NCI-H2227 (cell line): Measurements from ENCODE around the gene UBAP1L.
A peak's percentile ranks its signal among the peaks of the same experiment; 100 is the strongest.
"Not testable (repeated sequence)": the region's sequence is repeated elsewhere in the genome, so short reads cannot be mapped to it uniquely, and the experiment has no call there.

Experiments
- DNase-seq: peaks from one replicate; lab custom pipeline; 2025; ENCODE audit not compliant: unreplicated experiment; lab: John Stamatoyannopoulos, UW

The UBAP1L gene

GRCh38 chr15:65085207-65085753, 29.7 kb downstream of the UBAP1L start:
- no peak for DNase-seq

- no peak for DNase-seq
These were observed 30.3 kb downstream of the UBAP1L start for GRCh38 chr15:65084500-65085206.

- peak; percentile 60 for DNase-seq
These were observed 31.7 kb downstream of the UBAP1L start for GRCh38 chr15:65083262-65083701.

- no peak for DNase-seq
These were observed 32.6 kb downstream of the UBAP1L start for GRCh38 chr15:65082303-65082953.

GRCh38 chr15:65081758-65082157, 33.2 kb downstream of the UBAP1L start:
- DNase-seq: no peak

- DNase-seq: no peak
These were observed 33.7 kb downstream of the UBAP1L start for GRCh38 chr15:65081270-65081669.

GRCh38 chr15:65079580-65079979, 35.4 kb downstream of the UBAP1L start:
- no peak for DNase-seq

GRCh38 chr15:65077981-65078352, 37.0 kb downstream of the UBAP1L start:
- DNase-seq: no peak

- no peak for DNase-seq
These were observed 37.6 kb downstream of the UBAP1L start for GRCh38 chr15:65077291-65077980.

GRCh38 chr15:65076486-65077290, 38.3 kb downstream of the UBAP1L start, which contains the start of gene KBTBD13:
TSS of gene KBTBD13 (plus strand) at chr15:65076746. CDS start at chr15:65076816, 70 bp downstream.
- DNase-seq: no peak

GRCh38 chr15:65075607-65076395, 39.2 kb downstream of the UBAP1L start:
- DNase-seq: not testable (repeated sequence)

- not testable (repeated sequence) for DNase-seq
These were observed 40.1 kb downstream of the UBAP1L start for GRCh38 chr15:65074946-65075345.

GRCh38 chr15:65072617-65073016, 42.4 kb downstream of the UBAP1L start:
- DNase-seq: no peak

- no peak for DNase-seq
These were observed 43.0 kb downstream of the UBAP1L start for GRCh38 chr15:65072027-65072426.

- no peak for DNase-seq
These were observed 43.6 kb downstream of the UBAP1L start for GRCh38 chr15:65071381-65071811.

GRCh38 chr15:65069779-65070546, 45.0 kb downstream of the UBAP1L start:
- DNase-seq: no peak

- no peak for DNase-seq
These were observed 45.8 kb downstream of the UBAP1L start for GRCh38 chr15:65069179-65069578.

GRCh38 chr15:65068403-65068788, 46.6 kb downstream of the UBAP1L start:
- DNase-seq: no peak
